ENCODE results near the gene OR4P4. TPM values are rescaled to one million over a fixed set of nuclear protein-coding genes. Genes with fewer than 3 reads are reported as not detected.

The OR4P4 gene
- total RNA-seq, result not detected in 2 replicates
- polyA plus RNA-seq, result not detected in 2 replicates
- polyA plus RNA-seq (2011; cell fraction: cytosol; rRNA removed), result not detected in 2 replicates
- polyA plus RNA-seq (2011; cell fraction: nucleus; rRNA removed), result not detected in 2 replicates
- not detected in 2 replicates for polyA plus RNA-seq (2012)
- polyA minus RNA-seq, result not detected in 2 replicates
- polyA minus RNA-seq (2011; cell fraction: cytosol; rRNA and poly(A)+ RNA removed), result not detected
- polyA minus RNA-seq (2011; cell fraction: nucleus; rRNA and poly(A)+ RNA removed), result not detected in 2 replicates
- not detected for Bru-seq, nascent RNA
- not detected for BruChase-seq, experiment 1, labeled RNA remaining after a 6-hour chase
- BruChase-seq, experiment 2, labeled RNA remaining after a 2-hour chase, result not detected
- long read RNA-seq, result 0 reads

DNA sequence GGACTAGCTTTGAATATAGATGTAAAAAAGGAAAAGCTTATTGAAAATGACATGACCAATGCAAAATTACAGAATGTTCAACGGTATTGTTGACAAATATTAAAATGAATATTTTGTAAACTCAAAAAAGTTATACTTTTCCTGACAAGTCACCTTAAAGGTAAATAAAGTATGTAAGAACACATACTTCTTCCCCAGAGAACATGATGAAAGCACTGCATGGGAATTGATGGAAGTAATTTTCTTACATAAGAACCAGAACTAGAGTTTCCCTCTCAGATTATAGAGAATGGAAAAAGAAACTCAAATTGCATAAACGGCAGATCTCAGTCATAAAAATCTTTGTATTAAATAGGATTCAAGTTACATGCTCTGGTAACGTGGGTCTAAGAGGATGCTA lies at the start of gene OR4P4:
TSS of gene OR4P4 (plus strand) at position 301 of the 400 bp plus-strand sequence.
- Histone ChIP-seq H3K9me1 (replicated peaks; ENCODE audit: control insufficient read depth, extremely low read depth, insufficient read depth, low read length) (no peaks in the 10 kb centered on the region), H3K27me3 (ENCODE audit: control insufficient read depth in 2 of 2, insufficient read depth in 2 of 2, low read length in 2 of 2) (no peaks in the 10 kb centered on the region), H3K4me2 (ENCODE audit: insufficient read depth, low read length) (no peak within 1 kb of the TSS), H3K36me3 (ENCODE audit: control insufficient read depth in 2 of 2, extremely low read depth in 1 of 2, insufficient read depth in 2 of 2, low read length in 2 of 2) (no peaks in the 10 kb centered on the region), H3K79me2 (ENCODE audit: control insufficient read depth, insufficient read depth, low read length) (no peaks in the 10 kb centered on the region), H3K9ac (replicated peaks; ENCODE audit: extremely low read depth, insufficient read depth, low read length) (no peak within 1 kb of the TSS), H3K9me3 (replicated peaks; ENCODE audit: control insufficient read depth, insufficient read depth, low read length) (peaks cover 2% of the 10 kb centered on the region), H4K20me1 (replicated peaks; ENCODE audit: control insufficient read depth, extremely low read depth, insufficient read depth, low read length) (no peaks in the 10 kb centered on the region), H3K4me3 (replicated peaks in 1 of 3; ENCODE audit: insufficient read depth in 1 of 3, low read depth in 1 of 3, low read length in 3 of 3) (no peak within 1 kb of the TSS), H3K27ac (ENCODE audit: insufficient read depth, low read depth, low read length) (no peak within 1 kb of the TSS), H3K4me1 (ENCODE audit: control insufficient read depth, extremely low read depth, insufficient read depth, low read length) (no peaks in the 10 kb centered on the region), H2AFZ (ENCODE audit: low read depth, low read length) (no peak within 1 kb of the TSS)
- ChIA-PET CTCF (no interaction called here), POLR2A (no interaction called here)
- dilution Hi-C loops (cut with MboI; ENCODE audit: extremely low pct_ligation_motif_present, low sequenced_read_pairs), result no loop called here
- intact Hi-C loops (cut with micrococcal nuclease), result no loop called here
- BruUV-seq (replicated peaks), result no TSS peak
- DNase-seq (ENCODE audit: low read depth, low spot score), result no peak
- FAIRE-seq, result no peak
- no peak for TF ChIP-seq FOS (IDR thresholded peaks at IDR 0.05; ENCODE audit: borderline replicate concordance, insufficient read depth, low read length)
- TF ChIP-seq POLR2AphosphoS5 (IDR thresholded peaks at IDR 0.05; ENCODE audit: insufficient read depth, low read depth, low read length), result no peak
- TF ChIP-seq GATA2 (IDR thresholded peaks at IDR 0.05; ENCODE audit: insufficient read depth, insufficient read length, low read depth, low read length), result no peak
- TF ChIP-seq CTCF (IDR thresholded peaks at IDR 0.05; ENCODE audit: extremely low read depth in 1 of 2, insufficient read depth in 1 of 2, low read depth in 1 of 2, low read length in 2 of 2), result no peak
- TF ChIP-seq JUN (IDR thresholded peaks at IDR 0.05; ENCODE audit: borderline replicate concordance, insufficient read depth, insufficient read length, low read depth), result no peak
- no peak for TF ChIP-seq MAX (IDR thresholded peaks at IDR 0.05; ENCODE audit: insufficient read depth, insufficient read length)
- TF ChIP-seq EZH2 (IDR thresholded peaks at IDR 0.05; ENCODE audit: borderline replicate concordance, low read depth, low read length, severe bottlenecking), result no peak
- no peak for TF ChIP-seq MYC (IDR thresholded peaks at IDR 0.05; ENCODE audit: low read depth, low read length)
- TF ChIP-seq POLR2A (IDR thresholded peaks at IDR 0.05; ENCODE audit: low read depth, low read length), result no peak

Measured in endothelial cell of umbilical vein (primary cell).